Vagina (tissue), 2 donors: ENCODE results near the gene DENND1C.

Source experiments
- POLR2A ChIP-seq, 2 donors: fragments of 450-650 bp; IDR thresholded peaks; one replicate each; pipeline ENCODE4 v1.6.1; 2017; ENCODE audit warnings: antibody characterized with exemption in 2 of 2, mild to moderate bottlenecking in 2 of 2, moderate library complexity in 2 of 2
- POLR2AphosphoS5 ChIP-seq, 2 donors: sonication (generic); formaldehyde crosslinking; IDR thresholded peaks; one replicate each; pipeline ENCODE4 v1.9.0; 2017; ENCODE audit warnings: antibody characterized with exemption in 2 of 2, mild to moderate bottlenecking in 2 of 2, low read depth in 1 of 2; ENCODE audit not compliant: insufficient read depth in 1 of 2
- TF ChIP-seq, protein P1 (sequence below), 3 experiments: fragments of 450-650 bp in 2 of 3; fragments of 200-600 bp in 1 of 3; sonication (generic) in 1 of 3; IDR thresholded peaks; one replicate each; pipeline ENCODE4 v1.5.1; 2017 to 2019; ENCODE audit warnings: antibody characterized with exemption in 3 of 3, mild to moderate bottlenecking in 2 of 3, moderate library complexity in 2 of 3

DNA sequence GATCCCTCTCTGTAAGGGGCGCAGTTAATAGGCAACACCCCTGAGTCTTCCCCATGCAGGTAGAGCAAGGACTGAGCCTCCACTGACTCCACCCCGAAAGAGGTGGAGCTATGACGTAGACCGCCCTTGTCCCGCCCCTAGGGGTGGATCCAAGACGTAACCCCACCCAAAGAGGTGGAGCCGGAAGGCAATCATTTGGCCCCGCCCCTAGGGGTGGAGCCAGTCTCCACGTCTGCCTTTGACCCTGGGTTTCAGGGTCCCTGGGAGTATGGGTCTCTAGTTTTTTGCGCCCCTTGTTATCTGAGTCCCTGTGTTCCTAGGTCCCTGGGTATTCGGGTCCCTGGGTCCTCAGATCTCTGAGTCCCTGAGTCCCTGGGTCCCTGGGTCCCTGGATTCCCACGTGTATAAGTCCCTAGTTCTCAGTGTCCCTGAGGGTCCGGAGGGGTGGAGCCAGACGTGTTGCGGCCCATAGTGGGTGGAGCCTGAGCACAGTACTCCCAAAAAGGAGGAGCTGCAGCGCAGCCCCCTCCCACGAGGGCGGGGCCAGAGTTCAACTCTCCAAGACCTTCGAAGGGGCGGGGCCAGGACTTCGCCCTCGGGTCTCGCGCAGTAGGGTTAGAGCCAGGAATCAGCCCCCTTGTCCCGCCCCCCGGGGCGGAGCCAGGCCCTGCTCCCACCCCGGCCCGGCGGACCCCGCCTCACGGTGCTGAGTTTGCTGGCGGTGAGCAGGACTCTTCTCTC, 5.3 kb downstream of the DENND1C start:
- TF ChIP-seq, protein P1, sequence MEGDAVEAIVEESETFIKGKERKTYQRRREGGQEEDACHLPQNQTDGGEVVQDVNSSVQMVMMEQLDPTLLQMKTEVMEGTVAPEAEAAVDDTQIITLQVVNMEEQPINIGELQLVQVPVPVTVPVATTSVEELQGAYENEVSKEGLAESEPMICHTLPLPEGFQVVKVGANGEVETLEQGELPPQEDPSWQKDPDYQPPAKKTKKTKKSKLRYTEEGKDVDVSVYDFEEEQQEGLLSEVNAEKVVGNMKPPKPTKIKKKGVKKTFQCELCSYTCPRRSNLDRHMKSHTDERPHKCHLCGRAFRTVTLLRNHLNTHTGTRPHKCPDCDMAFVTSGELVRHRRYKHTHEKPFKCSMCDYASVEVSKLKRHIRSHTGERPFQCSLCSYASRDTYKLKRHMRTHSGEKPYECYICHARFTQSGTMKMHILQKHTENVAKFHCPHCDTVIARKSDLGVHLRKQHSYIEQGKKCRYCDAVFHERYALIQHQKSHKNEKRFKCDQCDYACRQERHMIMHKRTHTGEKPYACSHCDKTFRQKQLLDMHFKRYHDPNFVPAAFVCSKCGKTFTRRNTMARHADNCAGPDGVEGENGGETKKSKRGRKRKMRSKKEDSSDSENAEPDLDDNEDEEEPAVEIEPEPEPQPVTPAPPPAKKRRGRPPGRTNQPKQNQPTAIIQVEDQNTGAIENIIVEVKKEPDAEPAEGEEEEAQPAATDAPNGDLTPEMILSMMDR (IDR thresholded peaks at IDR 0.05) = no peak
- TF ChIP-seq POLR2A (IDR thresholded peaks at IDR 0.05) (no peak), POLR2AphosphoS5 (IDR thresholded peaks at IDR 0.05; ENCODE audit: insufficient read depth in 1 of 2, low read depth in 1 of 2) (no peak)
